ENCODE data around the gene ANGPTL2. TPM values are rescaled to one million over a fixed set of nuclear protein-coding genes. Genes with fewer than 3 reads are reported as not detected.

ANGPTL2 gene
- total RNA-seq, 1 donor from 2014 or later: 16.6 TPM

- TF ChIP-seq CTCF (IDR thresholded peaks at IDR 0.05; ENCODE audit: unreplicated experiment): no peak
- no peak overlapping the region for H3K4me3 Mint-ChIP-seq
- no peaks in the 10 kb centered on the region for H3K27me3 Mint-ChIP-seq (ENCODE audit: low read depth)
- no peaks in the 10 kb centered on the region for H3K36me3 Mint-ChIP-seq
- DNase-seq (ENCODE audit: low spot score in 2 of 2, unreplicated experiment in 2 of 2): no peak
- no peaks in the 10 kb centered on the region for H3K9me3 Mint-ChIP-seq
- H3K4me1 Mint-ChIP-seq: no peaks in the 10 kb centered on the region
- H3K27ac Mint-ChIP-seq: no peak overlapping the region
Measured at GRCh38 chr9:127139775-127140174, 17.3 kb upstream of the ANGPTL2 start.

- no peak for TF ChIP-seq CTCF (IDR thresholded peaks at IDR 0.05; ENCODE audit: unreplicated experiment)
- Mint-ChIP-seq H3K4me1 (no peaks in the 10 kb centered on the region), H3K27me3 (ENCODE audit: low read depth) (no peaks in the 10 kb centered on the region), H3K27ac (no peak overlapping the region), H3K4me3 (no peak overlapping the region), H3K36me3 (no peaks in the 10 kb centered on the region), H3K9me3 (no peaks in the 10 kb centered on the region)
- DNase-seq (ENCODE audit: low spot score in 2 of 2, unreplicated experiment in 2 of 2): peak in 1 of 2 experiments; percentile 20
Measured at GRCh38 chr9:127139071-127139731, 16.8 kb upstream of the ANGPTL2 start.

- Mint-ChIP-seq H3K27ac (no peak overlapping the region), H3K9me3 (no peaks in the 10 kb centered on the region), H3K4me1 (peaks cover 7% of the 10 kb centered on the region), H3K4me3 (no peak overlapping the region), H3K36me3 (no peaks in the 10 kb centered on the region), H3K27me3 (ENCODE audit: low read depth) (no peaks in the 10 kb centered on the region)
- no peak for TF ChIP-seq CTCF (IDR thresholded peaks at IDR 0.05; ENCODE audit: unreplicated experiment)
- DNase-seq (ENCODE audit: low spot score in 2 of 2, unreplicated experiment in 2 of 2): peak in 1 of 2 experiments; percentile 11
Measured at GRCh38 chr9:127138444-127138843, 16.0 kb upstream of the ANGPTL2 start.

GRCh38 chr9:127137640-127138360 is 15.4 kb upstream of the ANGPTL2 start:
- H3K36me3 Mint-ChIP-seq: no peaks in the 10 kb centered on the region
- no peaks in the 10 kb centered on the region for H3K9me3 Mint-ChIP-seq
- H3K27ac Mint-ChIP-seq: no peak overlapping the region
- no peak for TF ChIP-seq CTCF (IDR thresholded peaks at IDR 0.05; ENCODE audit: unreplicated experiment)
- DNase-seq (ENCODE audit: low spot score in 2 of 2, unreplicated experiment in 2 of 2): peak in 1 of 2 experiments; percentile 17
- peaks cover 9% of the 10 kb centered on the region for H3K4me1 Mint-ChIP-seq
- no peak overlapping the region for H3K4me3 Mint-ChIP-seq
- no peaks in the 10 kb centered on the region for H3K27me3 Mint-ChIP-seq (ENCODE audit: low read depth)

GRCh38 chr9:127136880-127137639 is 14.6 kb upstream of the ANGPTL2 start:
- Mint-ChIP-seq H3K36me3 (no peaks in the 10 kb centered on the region), H3K4me3 (no peak overlapping the region), H3K4me1 (peaks cover 9% of the 10 kb centered on the region)

More at GRCh38 chr9:127136880-127137639, 14.6 kb upstream of the ANGPTL2 start:
- no peaks in the 10 kb centered on the region for H3K9me3 Mint-ChIP-seq
- peak in 1 of 2 experiments; percentile 32 for DNase-seq (ENCODE audit: low spot score in 2 of 2, unreplicated experiment in 2 of 2)
- H3K27ac Mint-ChIP-seq: no peak overlapping the region
- no peak for TF ChIP-seq CTCF (IDR thresholded peaks at IDR 0.05; ENCODE audit: unreplicated experiment)
- H3K27me3 Mint-ChIP-seq (ENCODE audit: low read depth): no peaks in the 10 kb centered on the region

Data from mesothelial cell of epicardium (in vitro differentiated cells).